Measurements from ENCODE around the gene HEATR9.

DNA sequence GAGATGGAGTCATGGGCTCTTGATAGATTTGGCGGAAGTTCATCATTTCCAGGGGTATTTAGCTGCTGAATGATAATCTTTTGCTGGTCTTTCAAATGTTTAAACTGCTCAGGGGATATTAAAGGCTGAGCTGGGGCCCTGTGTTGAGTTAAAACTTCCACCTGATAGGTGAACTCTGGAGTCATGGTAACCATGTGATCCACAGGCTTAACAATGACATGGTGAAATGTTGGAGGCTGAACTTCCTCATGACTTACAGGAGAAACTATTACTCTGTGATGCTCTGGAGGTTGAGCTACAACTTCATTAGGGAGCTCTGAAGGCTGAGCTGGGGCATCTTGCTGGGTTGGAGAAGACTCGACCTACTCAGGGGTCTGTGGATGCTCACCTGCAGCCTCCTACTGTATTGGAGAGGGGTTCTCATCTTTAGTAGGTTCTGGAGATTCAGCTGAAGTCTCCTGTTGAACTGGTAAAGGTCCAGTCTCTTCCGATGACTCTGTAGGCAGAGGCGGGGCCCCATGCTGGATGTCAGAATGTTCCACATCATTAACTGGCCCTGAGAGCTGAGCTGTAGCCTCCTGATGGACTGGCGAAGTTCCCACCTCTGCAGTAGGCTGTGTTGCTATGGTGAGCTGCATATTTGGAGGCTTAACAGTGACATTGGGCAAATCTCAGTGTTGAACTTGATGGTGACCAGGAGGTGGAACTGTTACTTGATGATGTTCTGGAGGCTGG lies 37.7 kb upstream of the HEATR9 start:
- TF ChIP-seq, protein P1, sequence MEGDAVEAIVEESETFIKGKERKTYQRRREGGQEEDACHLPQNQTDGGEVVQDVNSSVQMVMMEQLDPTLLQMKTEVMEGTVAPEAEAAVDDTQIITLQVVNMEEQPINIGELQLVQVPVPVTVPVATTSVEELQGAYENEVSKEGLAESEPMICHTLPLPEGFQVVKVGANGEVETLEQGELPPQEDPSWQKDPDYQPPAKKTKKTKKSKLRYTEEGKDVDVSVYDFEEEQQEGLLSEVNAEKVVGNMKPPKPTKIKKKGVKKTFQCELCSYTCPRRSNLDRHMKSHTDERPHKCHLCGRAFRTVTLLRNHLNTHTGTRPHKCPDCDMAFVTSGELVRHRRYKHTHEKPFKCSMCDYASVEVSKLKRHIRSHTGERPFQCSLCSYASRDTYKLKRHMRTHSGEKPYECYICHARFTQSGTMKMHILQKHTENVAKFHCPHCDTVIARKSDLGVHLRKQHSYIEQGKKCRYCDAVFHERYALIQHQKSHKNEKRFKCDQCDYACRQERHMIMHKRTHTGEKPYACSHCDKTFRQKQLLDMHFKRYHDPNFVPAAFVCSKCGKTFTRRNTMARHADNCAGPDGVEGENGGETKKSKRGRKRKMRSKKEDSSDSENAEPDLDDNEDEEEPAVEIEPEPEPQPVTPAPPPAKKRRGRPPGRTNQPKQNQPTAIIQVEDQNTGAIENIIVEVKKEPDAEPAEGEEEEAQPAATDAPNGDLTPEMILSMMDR (IDR thresholded peaks at IDR 0.05), result no peak
- TF ChIP-seq, protein P2, sequence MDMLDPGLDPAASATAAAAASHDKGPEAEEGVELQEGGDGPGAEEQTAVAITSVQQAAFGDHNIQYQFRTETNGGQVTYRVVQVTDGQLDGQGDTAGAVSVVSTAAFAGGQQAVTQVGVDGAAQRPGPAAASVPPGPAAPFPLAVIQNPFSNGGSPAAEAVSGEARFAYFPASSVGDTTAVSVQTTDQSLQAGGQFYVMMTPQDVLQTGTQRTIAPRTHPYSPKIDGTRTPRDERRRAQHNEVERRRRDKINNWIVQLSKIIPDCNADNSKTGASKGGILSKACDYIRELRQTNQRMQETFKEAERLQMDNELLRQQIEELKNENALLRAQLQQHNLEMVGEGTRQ (CRISPR knock-in tag; IDR thresholded peaks at IDR 0.05), result no peak
- TF ChIP-seq NFE2L1 (CRISPR knock-in tag; IDR thresholded peaks at IDR 0.05), result no peak
- TF ChIP-seq, protein P3, sequence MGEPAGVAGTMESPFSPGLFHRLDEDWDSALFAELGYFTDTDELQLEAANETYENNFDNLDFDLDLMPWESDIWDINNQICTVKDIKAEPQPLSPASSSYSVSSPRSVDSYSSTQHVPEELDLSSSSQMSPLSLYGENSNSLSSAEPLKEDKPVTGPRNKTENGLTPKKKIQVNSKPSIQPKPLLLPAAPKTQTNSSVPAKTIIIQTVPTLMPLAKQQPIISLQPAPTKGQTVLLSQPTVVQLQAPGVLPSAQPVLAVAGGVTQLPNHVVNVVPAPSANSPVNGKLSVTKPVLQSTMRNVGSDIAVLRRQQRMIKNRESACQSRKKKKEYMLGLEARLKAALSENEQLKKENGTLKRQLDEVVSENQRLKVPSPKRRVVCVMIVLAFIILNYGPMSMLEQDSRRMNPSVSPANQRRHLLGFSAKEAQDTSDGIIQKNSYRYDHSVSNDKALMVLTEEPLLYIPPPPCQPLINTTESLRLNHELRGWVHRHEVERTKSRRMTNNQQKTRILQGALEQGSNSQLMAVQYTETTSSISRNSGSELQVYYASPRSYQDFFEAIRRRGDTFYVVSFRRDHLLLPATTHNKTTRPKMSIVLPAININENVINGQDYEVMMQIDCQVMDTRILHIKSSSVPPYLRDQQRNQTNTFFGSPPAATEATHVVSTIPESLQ (CRISPR knock-in tag; IDR thresholded peaks at IDR 0.05), result no peak
- no peak for TF ChIP-seq ZNF219 (CRISPR knock-in tag; IDR thresholded peaks at IDR 0.05; ENCODE audit: borderline replicate concordance)

All from WTC11 (cell line).